HL-60 (cell line): ENCODE measurements around the gene FAM20A.

Experiments
- CTCF ChIP-seq: IDR thresholded peaks from one replicate; pipeline ENCODE4 v1.5.1; 2011; ENCODE audit warnings: low read length, control low read depth, inconsistent platforms; ENCODE audit not compliant: insufficient read depth
- GABPA ChIP-seq: IDR thresholded peaks from 2 replicates; pipeline ENCODE4 v1.6.1; 2012; ENCODE audit warnings: low read depth
- POLR2AphosphoS5 ChIP-seq: IDR thresholded peaks from 2 replicates; pipeline ENCODE4 v1.6.1; 2012; ENCODE audit warnings: low read depth
- REST ChIP-seq: IDR thresholded peaks from 2 replicates; pipeline ENCODE4 v1.6.1; 2012; ENCODE audit warnings: low read depth; ENCODE audit not compliant: insufficient replicate concordance
- SPI1 ChIP-seq: IDR thresholded peaks from 2 replicates; pipeline ENCODE4 v1.6.1; 2012; ENCODE audit warnings: low read depth, mild to moderate bottlenecking, borderline replicate concordance

GRCh38 chr17:68522266-68522665, 78.9 kb downstream of the FAM20A start:
- no peak for TF ChIP-seq REST
- no peak for TF ChIP-seq CTCF
- no peak for TF ChIP-seq POLR2AphosphoS5
- no peak for TF ChIP-seq GABPA
- no peak for TF ChIP-seq SPI1
